HUES64 (cell line): ENCODE measurements around the gene MEIS2.

ENCODE experiments used
- H3K27ac ChIP-seq: 2 replicates; pipeline ENCODE4 v1.7.0; 2013; ENCODE audit warnings: low read depth, low read length, inconsistent platforms
- H3K27me3 ChIP-seq: 2 replicates; pipeline ENCODE4 v1.6.1; 2013; ENCODE audit warnings: mild to moderate bottlenecking, low read length; ENCODE audit not compliant: insufficient read depth
- H3K36me3 ChIP-seq: 2 replicates; pipeline ENCODE4 v1.6.1; 2013; ENCODE audit warnings: mild to moderate bottlenecking, low read length; ENCODE audit not compliant: insufficient read depth
- H3K4me1 ChIP-seq: 2 replicates; pipeline ENCODE4 v1.6.1; 2013; ENCODE audit warnings: mild to moderate bottlenecking, low read length, moderate library complexity; ENCODE audit not compliant: insufficient read depth
- H3K4me3 ChIP-seq: 2 replicates; pipeline ENCODE4 v1.5.1; 2013; ENCODE audit warnings: mild to moderate bottlenecking, low read length, moderate library complexity
- H3K9ac ChIP-seq: 2 replicates; pipeline ENCODE4 v1.6.1; 2013; ENCODE audit warnings: mild to moderate bottlenecking, low read depth, low read length
- H3K9me3 ChIP-seq: 2 replicates; pipeline ENCODE4 v1.6.1; 2013; ENCODE audit warnings: low read depth, low read length; ENCODE audit not compliant: insufficient read depth
- WGBS: fragments of 150-250, 120-280 bp; methylation state at CpG from one replicate; pipeline ENCODE4 v1.1.7; 2013; ENCODE audit warnings: missing lambda C conversion rate; 5-methylcytosine and 5-hydroxymethylcytosine counted together

MEIS2 gene

GRCh38 chr15:37053166-37053565 lies 47.2 kb downstream of the MEIS2 start:
- 96% methylated on average over 6 of the region's 6 CpGs for WGBS
- Histone ChIP-seq H3K4me3 (no peak overlapping the region), H3K4me1 (peaks cover 32% of the 10 kb centered on the region), H3K36me3 (no peaks in the 10 kb centered on the region), H3K9ac (no peak overlapping the region), H3K9me3 (peaks cover 3% of the 10 kb centered on the region; the same call in 1 of the 2 replicates), H3K27me3 (no peaks in the 10 kb centered on the region), H3K27ac (no peak overlapping the region)

DNA sequence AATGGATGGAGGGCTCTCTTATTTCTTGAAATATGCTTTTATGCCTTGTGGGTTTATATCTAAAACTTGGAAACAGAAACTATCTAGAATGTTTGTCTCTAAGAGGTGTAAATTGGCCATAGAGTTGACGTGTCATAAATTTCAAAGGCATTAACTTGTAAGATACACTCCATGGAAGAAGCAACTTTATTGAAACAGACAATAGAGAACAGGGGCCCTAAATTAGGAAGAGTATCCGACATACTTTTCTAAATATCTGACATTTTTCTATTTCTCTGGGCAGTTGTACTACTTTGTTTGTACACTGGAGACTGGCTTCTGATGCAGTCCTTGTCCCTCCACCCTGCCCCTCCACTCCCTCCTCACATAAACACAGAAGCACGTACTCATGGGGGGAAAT lies 50.0 kb downstream of the MEIS2 start:
- Histone ChIP-seq H3K9ac (no peak overlapping the region), H3K4me3 (no peak overlapping the region), H3K27ac (no peak overlapping the region), H3K36me3 (no peaks in the 10 kb centered on the region), H3K27me3 (no peaks in the 10 kb centered on the region), H3K4me1 (peaks cover 31% of the 10 kb centered on the region), H3K9me3 (peaks cover 3% of the 10 kb centered on the region; the same call in 1 of the 2 replicates)
- WGBS = 96% methylated on average over 2 of the region's 3 CpGs

- peaks cover 44% of the 10 kb centered on the region for H3K4me1 ChIP-seq
- H3K4me3 ChIP-seq = no peak overlapping the region
- peak overlapping the region; percentile 71 for H3K27ac ChIP-seq
- H3K36me3 ChIP-seq = no peaks in the 10 kb centered on the region
- H3K27me3 ChIP-seq = no peaks in the 10 kb centered on the region
- peak overlapping the region; percentile 32; the same call in 1 of the 2 replicates for H3K9ac ChIP-seq
- H3K9me3 ChIP-seq = peaks cover 3% of the 10 kb centered on the region; the same call in 1 of the 2 replicates
Measured at GRCh38 chr15:37046876-37047614, 53.3 kb downstream of the MEIS2 start.

GRCh38 chr15:37045859-37046740 lies 54.2 kb downstream of the MEIS2 start:
- 16% methylated on average over 11 of the region's 12 CpGs for WGBS
- Histone ChIP-seq H3K27me3 (no peaks in the 10 kb centered on the region), H3K9ac (peak overlapping the region; percentile 70), H3K27ac (peak overlapping the region; percentile 95), H3K9me3 (0 out of 2 replicates have a peak, but pooled peaks cover under 1% of the 10 kb centered on the region), H3K4me1 (peaks cover 44% of the 10 kb centered on the region), H3K36me3 (no peaks in the 10 kb centered on the region), H3K4me3 (peak overlapping the region; percentile 41)

- H3K27ac ChIP-seq = peak overlapping the region; percentile 95
- no peaks in the 10 kb centered on the region for H3K9me3 ChIP-seq
- H3K27me3 ChIP-seq = no peaks in the 10 kb centered on the region
- no peaks in the 10 kb centered on the region for H3K36me3 ChIP-seq
- peak overlapping the region; percentile 41 for H3K4me3 ChIP-seq
- WGBS = 38% methylated on average over 5 of the region's 5 CpGs
- H3K4me1 ChIP-seq = peaks cover 44% of the 10 kb centered on the region
- peak overlapping the region; percentile 70 for H3K9ac ChIP-seq
Measured at GRCh38 chr15:37044915-37045648, 55.3 kb downstream of the MEIS2 start.

DNA sequence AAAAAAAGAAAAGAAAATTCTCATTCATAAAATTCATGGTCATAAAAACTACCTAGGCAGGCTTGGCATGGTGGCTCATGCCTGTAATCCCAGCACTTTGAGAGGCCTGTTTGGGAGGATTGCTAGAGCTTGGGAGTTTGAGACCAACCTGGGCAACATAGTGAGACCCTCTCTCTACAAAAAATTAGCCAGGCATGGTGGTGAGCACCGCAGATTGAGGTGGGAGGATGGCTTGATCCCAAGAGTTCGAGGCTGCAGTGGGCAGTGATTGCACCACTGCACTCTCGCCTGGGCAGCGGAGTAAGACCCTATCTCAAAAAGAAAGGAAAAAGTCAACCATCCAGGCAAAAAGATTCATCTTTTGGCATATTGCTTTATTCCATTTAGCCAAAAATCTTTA lies 58.5 kb downstream of the MEIS2 start:
- Histone ChIP-seq H3K4me3 (no peak overlapping the region), H3K4me1 (peaks cover 35% of the 10 kb centered on the region), H3K9me3 (no peaks in the 10 kb centered on the region), H3K36me3 (no peaks in the 10 kb centered on the region), H3K27ac (no peak overlapping the region), H3K9ac (no peak overlapping the region), H3K27me3 (no peaks in the 10 kb centered on the region)
- WGBS = 94% methylated on average over 4 of the region's 4 CpGs

DNA sequence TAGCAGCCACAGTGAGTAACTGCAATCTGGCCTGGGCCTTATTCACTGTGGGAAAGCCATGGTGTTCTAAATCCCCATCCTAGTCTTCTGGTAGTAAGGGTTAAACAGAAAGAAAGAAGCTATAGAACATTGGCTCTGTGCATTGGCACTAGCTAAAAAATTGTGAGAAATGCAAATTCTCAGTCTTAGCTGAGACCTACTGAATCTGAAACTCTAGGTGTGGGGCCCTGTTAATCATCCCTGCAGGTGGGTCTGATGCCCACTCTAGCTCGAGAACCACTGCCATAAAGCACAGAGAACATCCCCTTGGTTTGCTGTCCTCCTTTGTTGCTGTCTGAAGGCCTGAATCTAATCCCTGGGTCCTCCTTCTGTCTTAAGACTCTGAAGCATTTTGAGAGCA lies 59.3 kb downstream of the MEIS2 start:
- no peaks in the 10 kb centered on the region for H3K9me3 ChIP-seq
- H3K27me3 ChIP-seq = no peaks in the 10 kb centered on the region
- WGBS = 96% methylated on average over 1 of the region's 1 CpG
- no peak overlapping the region for H3K27ac ChIP-seq
- no peak overlapping the region for H3K4me3 ChIP-seq
- H3K9ac ChIP-seq = no peak overlapping the region
- H3K36me3 ChIP-seq = no peaks in the 10 kb centered on the region
- peaks cover 27% of the 10 kb centered on the region for H3K4me1 ChIP-seq

GRCh38 chr15:37040072-37040742 lies 60.1 kb downstream of the MEIS2 start:
- H3K27ac ChIP-seq = no peak overlapping the region
- no peaks in the 10 kb centered on the region for H3K9me3 ChIP-seq

DNA sequence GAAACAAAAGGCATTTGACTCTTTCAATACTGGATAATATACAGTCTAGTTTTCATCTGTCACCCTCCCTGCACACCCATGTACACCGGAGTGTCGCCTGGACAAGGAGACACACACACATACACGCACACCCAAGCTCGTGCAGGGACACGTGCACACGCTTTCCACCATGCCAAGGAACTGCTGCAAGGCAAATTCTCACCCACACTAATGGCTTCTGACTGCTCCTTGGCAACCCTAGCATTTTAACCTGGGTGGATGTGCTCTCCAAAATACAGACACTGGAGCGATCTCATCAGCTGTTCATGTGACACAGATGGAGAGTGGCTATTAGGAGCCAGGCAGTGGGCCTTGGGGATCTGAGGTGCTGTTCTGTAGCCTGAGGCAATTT lies 61.6 kb downstream of the MEIS2 start:
- H3K27ac ChIP-seq = no peak overlapping the region
- H3K4me1 ChIP-seq = peaks cover 22% of the 10 kb centered on the region
- no peak overlapping the region for H3K4me3 ChIP-seq
- WGBS = 95% methylated on average over 7 of the region's 7 CpGs
- no peaks in the 10 kb centered on the region for H3K36me3 ChIP-seq
- H3K27me3 ChIP-seq = no peaks in the 10 kb centered on the region
- H3K9ac ChIP-seq = no peak overlapping the region
- no peaks in the 10 kb centered on the region for H3K9me3 ChIP-seq

More at GRCh38 chr15:37040072-37040742, 60.1 kb downstream of the MEIS2 start:
- no peaks in the 10 kb centered on the region for H3K36me3 ChIP-seq
- H3K4me1 ChIP-seq = peaks cover 21% of the 10 kb centered on the region
- no peak overlapping the region for H3K9ac ChIP-seq
- 85% methylated on average over 4 of the region's 4 CpGs for WGBS
- no peak overlapping the region for H3K4me3 ChIP-seq
- no peaks in the 10 kb centered on the region for H3K27me3 ChIP-seq

DNA sequence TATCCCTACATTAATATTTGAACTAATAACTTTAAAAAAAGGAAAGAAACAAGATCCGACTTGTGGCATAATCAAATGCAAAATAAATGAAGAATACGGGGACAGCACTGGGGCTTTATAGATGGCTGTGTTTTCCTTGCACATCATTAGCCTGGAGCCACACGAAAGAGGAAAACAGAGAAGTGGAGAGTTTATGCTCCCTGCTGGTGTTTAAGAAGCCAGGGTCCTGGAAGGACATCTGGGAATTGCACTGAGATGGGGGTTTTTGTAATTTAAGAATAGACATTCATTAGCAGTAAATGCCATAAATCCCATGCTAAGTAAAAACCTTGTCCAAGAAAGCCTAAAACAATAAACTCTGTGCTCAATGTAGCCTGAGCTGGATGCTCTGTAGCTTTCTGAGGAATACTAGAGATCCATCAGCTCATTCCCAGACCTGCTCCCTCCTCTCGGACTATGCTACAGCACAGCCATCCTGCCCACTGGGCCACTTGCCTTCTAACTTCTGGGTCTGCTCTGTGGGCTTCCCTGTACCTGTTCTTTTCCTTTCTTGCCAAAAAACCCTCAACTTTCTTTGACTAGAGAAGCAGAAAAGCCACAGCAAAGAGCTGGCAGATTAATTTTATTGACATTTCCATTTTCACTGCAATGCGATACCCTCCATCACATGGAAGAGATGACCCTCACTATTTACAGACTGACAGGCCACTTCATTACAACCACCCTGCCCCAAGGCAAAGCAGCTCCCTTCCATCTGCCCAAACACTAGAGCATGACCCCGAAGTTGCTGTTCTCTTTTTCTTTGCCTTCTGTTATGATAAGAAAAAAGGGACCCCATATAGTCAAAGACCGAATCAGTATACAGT lies 62.3 kb downstream of the MEIS2 start:
- Histone ChIP-seq H3K36me3 (no peaks in the 10 kb centered on the region), H3K9me3 (no peaks in the 10 kb centered on the region), H3K27me3 (no peaks in the 10 kb centered on the region), H3K4me3 (no peak overlapping the region), H3K27ac (no peak overlapping the region), H3K9ac (no peak overlapping the region), H3K4me1 (peaks cover 28% of the 10 kb centered on the region)
- 87% methylated on average over 7 of the region's 7 CpGs for WGBS
